Activated naive CD4-positive, alpha-beta T cell treated with anti-CD3 and anti-CD28 coated beads, Interleukin-2, amount 10 ng/mL, durations not matched to agents 7 days and 5 days (primary cell): ENCODE results near the gene CSK.

Experiments
- CTCF ChIA-PET: fragments of 350-600 bp; sonication (Branson Sonifier 250); formaldehyde crosslinking; loops from one replicate; lab custom pipeline; 2021; ENCODE audit warnings: antibody characterized with exemption; lab: Charles Lee
- DNase-seq: peaks from one replicate; pipeline ENCODE4 v3.0.0-alpha.2; 2020
- H3K27ac Mint-ChIP-seq: one replicate; pipeline ENCODE4 v1.8.0; 2021; ENCODE audit warnings: mild to moderate bottlenecking, moderate library complexity, mixed read lengths
- H3K27me3 Mint-ChIP-seq: one replicate; pipeline ENCODE4 v1.8.0; 2021; ENCODE audit warnings: mild to moderate bottlenecking, mixed read lengths
- H3K36me3 Mint-ChIP-seq: one replicate; pipeline ENCODE4 v1.8.0; 2021; ENCODE audit warnings: mixed read lengths
- H3K4me1 Mint-ChIP-seq: one replicate; pipeline ENCODE4 v1.8.0; 2021; ENCODE audit warnings: mixed read lengths
- H3K4me3 Mint-ChIP-seq: one replicate; pipeline ENCODE4 v1.8.0; 2021; ENCODE audit warnings: mild to moderate bottlenecking, moderate library complexity, mixed read lengths
- H3K9me3 Mint-ChIP-seq: one replicate; pipeline ENCODE4 v1.8.0; 2021; ENCODE audit warnings: mixed read lengths

The CSK gene

GRCh38 chr15:74776821-74777768 lies 4.8 kb upstream of the CSK start:
- Mint-ChIP-seq H3K27ac (peak overlapping the region; percentile 96), H3K4me3 (peak overlapping the region; percentile 73), H3K36me3 (peaks cover 5% of the 10 kb centered on the region), H3K9me3 (no peaks in the 10 kb centered on the region), H3K4me1 (peaks cover 84% of the 10 kb centered on the region), H3K27me3 (no peaks in the 10 kb centered on the region)
- CTCF ChIA-PET, result interaction anchor here (0.6 to 23.0 kb wide), 10 partner anchors 8 to 327 kb away, joined by 3 to 880 read pairs (median 4); partner anchors contain the start of gene ULK3
- DNase-seq, result peak; percentile 61

DNA sequence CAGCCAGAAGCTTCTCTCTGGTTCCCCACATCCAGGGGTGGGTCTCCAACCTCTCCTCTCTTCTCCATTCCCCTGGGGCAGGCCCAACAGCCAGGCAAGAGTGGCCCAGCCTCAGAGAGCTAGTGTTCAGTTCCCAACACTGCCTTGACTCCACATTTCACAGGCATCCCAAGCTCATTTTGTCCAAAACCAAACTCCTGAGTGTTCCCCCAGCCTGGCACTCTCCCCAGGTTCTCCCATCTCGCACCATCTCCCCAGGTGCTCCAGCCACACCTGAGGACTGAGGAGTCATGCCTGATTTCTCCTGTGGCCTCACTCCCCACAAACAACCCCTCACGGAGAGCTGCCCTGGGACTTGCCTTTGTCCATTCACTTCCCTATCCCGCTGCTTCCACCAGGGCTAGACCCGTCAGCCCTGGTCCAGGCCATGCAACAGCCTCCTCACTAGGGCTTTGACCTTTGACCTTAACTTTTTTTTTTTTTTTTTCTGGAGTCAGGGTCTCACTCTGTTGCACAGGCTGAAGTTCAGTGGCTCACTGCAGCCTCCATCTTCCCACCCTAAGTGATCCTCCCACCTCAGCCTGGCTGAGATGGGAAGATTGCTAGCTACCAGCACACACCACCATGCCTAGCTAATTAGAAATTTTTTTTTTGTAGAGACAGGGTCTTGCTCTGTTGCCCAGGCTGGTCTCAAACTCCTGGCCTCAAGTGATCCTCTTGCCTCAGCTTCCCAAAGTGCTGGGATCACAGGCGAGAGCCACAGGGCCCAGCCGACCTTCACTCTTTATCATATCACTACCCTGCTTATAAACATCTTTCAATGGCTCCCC lies 3.9 kb upstream of the CSK start:
- H3K9me3 Mint-ChIP-seq, result no peaks in the 10 kb centered on the region
- H3K4me1 Mint-ChIP-seq, result peaks cover 78% of the 10 kb centered on the region
- CTCF ChIA-PET, result interaction anchor here (0.6 to 23.0 kb wide), 10 partner anchors 9 to 328 kb away, joined by 3 to 880 read pairs (median 7); partner anchors contain the start of gene ULK3
- H3K27me3 Mint-ChIP-seq, result no peaks in the 10 kb centered on the region
- peak overlapping the region; percentile 96 for H3K27ac Mint-ChIP-seq
- DNase-seq, result no peak
- H3K36me3 Mint-ChIP-seq, result peaks cover 8% of the 10 kb centered on the region
- H3K4me3 Mint-ChIP-seq, result peak overlapping the region; percentile 73

DNA sequence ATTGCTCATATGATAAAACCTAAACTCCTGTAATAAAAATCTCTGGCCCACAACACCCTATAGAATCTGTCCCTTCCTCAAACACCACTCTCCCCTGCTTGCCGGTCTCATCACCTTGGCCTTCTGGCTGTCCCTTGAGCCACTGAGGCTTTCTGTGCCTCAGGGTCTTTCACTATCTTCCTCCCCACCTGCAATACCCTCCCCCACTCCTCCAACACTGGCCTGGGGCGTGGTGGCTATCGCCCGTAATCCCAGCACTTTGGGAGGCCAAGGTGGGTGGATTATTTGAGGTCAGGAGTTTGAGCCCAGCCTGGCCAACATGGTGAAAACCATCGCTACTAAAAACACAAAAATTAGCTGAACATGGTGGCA lies 3.3 kb upstream of the CSK start:
- CTCF ChIA-PET, result interaction anchor here (0.7 to 23.0 kb wide), 8 partner anchors 8 to 147 kb away, joined by 3 to 880 read pairs (median 8); no protein-coding TSS in a partner anchor
- Mint-ChIP-seq H3K36me3 (peaks cover 14% of the 10 kb centered on the region), H3K9me3 (no peaks in the 10 kb centered on the region), H3K4me3 (peak overlapping the region; percentile 73), H3K4me1 (peaks cover 73% of the 10 kb centered on the region), H3K27ac (peak overlapping the region; percentile 96), H3K27me3 (no peaks in the 10 kb centered on the region)
- DNase-seq, result no peak

DNA sequence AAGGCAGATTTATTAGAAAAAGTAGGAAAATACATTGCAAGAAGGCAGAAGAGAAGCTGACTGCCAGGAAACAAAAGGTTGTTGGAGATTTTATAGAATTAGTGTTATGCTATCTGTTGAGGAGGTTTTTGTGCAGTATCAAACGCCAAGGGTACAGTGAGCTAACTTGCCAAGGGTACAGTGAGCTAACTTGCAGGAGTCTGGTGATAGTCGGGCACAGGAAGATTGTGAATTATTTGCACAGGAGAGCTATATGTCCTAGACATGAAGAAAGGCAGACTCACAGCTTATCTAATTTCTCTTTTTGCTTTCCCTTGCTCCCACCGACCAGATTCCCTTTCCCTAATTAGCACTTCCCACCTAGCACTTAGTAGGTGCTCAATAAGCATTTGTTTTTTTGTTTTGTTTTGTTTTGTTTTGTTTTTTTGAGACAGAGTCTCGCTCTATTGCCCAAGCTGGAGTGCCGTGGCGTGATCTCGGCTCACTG lies 2.7 kb upstream of the CSK start:
- Mint-ChIP-seq H3K36me3 (peaks cover 19% of the 10 kb centered on the region), H3K9me3 (no peaks in the 10 kb centered on the region), H3K27me3 (no peaks in the 10 kb centered on the region), H3K4me3 (peak overlapping the region; percentile 42), H3K27ac (peak overlapping the region; percentile 96), H3K4me1 (peaks cover 66% of the 10 kb centered on the region)
- CTCF ChIA-PET, result interaction anchor here (0.7 to 23.0 kb wide), 8 partner anchors 9 to 163 kb away, joined by 3 to 880 read pairs (median 4); no protein-coding TSS in a partner anchor
- DNase-seq, result no peak

GRCh38 chr15:74780523-74781430 lies 1.1 kb upstream of the CSK start:
- Mint-ChIP-seq H3K36me3 (peaks cover 31% of the 10 kb centered on the region), H3K4me3 (peak overlapping the region; percentile 87), H3K27ac (peak overlapping the region; percentile 96), H3K4me1 (peaks cover 68% of the 10 kb centered on the region), H3K27me3 (no peaks in the 10 kb centered on the region), H3K9me3 (no peaks in the 10 kb centered on the region)
- peak; percentile 51 for DNase-seq
- CTCF ChIA-PET, result interaction anchor here (0.6 to 23.0 kb wide), 10 partner anchors 10 to 167 kb away, joined by 3 to 880 read pairs (median 5); no protein-coding TSS in a partner anchor

GRCh38 chr15:74782259-74783071 lies 585 bp downstream of the CSK start:
- CTCF ChIA-PET, result interaction anchor here (1.3 to 23.0 kb wide), 6 partner anchors 11 to 119 kb away, joined by 3 to 880 read pairs (median 4); no protein-coding TSS in a partner anchor
- peak overlapping the region; percentile 91 for H3K4me3 Mint-ChIP-seq
- no peaks in the 10 kb centered on the region for H3K27me3 Mint-ChIP-seq
- H3K9me3 Mint-ChIP-seq, result no peaks in the 10 kb centered on the region
- DNase-seq, result peak; percentile 81
- H3K4me1 Mint-ChIP-seq, result peaks cover 62% of the 10 kb centered on the region
- peaks cover 36% of the 10 kb centered on the region for H3K36me3 Mint-ChIP-seq
- peak overlapping the region; percentile 99 for H3K27ac Mint-ChIP-seq

- H3K36me3 Mint-ChIP-seq, result peaks cover 40% of the 10 kb centered on the region
- no peaks in the 10 kb centered on the region for H3K9me3 Mint-ChIP-seq
- no peaks in the 10 kb centered on the region for H3K27me3 Mint-ChIP-seq
- peak; percentile 67 for DNase-seq
- CTCF ChIA-PET, result interaction anchor here (1.3 to 23.0 kb wide), 5 partner anchors 10 to 119 kb away, joined by 3 to 880 read pairs (median 4); no protein-coding TSS in a partner anchor
- H3K27ac Mint-ChIP-seq, result peak overlapping the region; percentile 99
- peak overlapping the region; percentile 91 for H3K4me3 Mint-ChIP-seq
- H3K4me1 Mint-ChIP-seq, result peaks cover 62% of the 10 kb centered on the region
Measured at GRCh38 chr15:74783072-74783807, 1.4 kb downstream of the CSK start.

- H3K27ac Mint-ChIP-seq, result peak overlapping the region; percentile 99
- peak overlapping the region; percentile 91 for H3K4me3 Mint-ChIP-seq
- no peaks in the 10 kb centered on the region for H3K9me3 Mint-ChIP-seq
- CTCF ChIA-PET, result interaction anchor here (0.7 to 23.0 kb wide), 7 partner anchors 10 to 167 kb away, joined by 3 to 880 read pairs (median 4); no protein-coding TSS in a partner anchor
- H3K27me3 Mint-ChIP-seq, result no peaks in the 10 kb centered on the region
- peaks cover 45% of the 10 kb centered on the region for H3K36me3 Mint-ChIP-seq
- no peak for DNase-seq
- H3K4me1 Mint-ChIP-seq, result peaks cover 62% of the 10 kb centered on the region
Measured at GRCh38 chr15:74783808-74784175, 1.9 kb downstream of the CSK start.

DNA sequence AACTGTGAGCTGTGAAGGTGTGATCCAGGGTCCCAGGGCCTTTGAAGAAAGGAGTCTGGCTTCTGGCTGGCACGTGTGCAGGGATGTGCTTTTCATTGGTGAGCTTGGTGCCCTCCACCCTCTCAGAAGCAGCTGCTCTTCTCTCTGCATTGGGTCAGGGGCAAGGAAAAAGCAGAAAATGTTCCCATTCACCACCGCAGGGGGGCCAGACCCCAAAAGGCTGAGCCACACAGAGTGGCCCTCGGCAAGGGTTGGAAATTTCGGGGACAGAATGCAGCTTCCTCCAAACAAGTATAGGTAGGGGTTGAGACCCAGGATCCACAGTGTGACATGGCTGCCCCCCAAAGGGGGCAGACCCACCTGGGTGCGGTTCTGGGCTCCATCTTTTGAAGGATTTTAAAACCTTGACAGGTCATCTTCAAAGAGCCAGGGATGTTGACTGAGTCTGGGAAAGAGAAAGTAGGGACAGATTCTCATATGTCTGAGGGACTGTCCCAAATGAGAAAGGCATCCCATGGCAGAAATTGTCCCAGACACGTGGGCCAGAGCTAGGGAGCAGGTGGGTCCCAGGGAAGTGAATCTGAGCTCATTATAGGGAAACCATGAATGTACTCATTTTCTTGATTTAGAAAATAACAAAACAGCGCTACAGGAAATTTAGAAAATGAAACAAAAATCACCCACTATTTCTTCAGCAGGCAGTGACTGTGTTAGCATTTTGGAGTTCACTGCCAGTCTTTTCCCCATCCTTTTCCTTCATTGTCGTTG lies 2.7 kb downstream of the CSK start:
- peak; percentile 20 for DNase-seq
- Mint-ChIP-seq H3K9me3 (no peaks in the 10 kb centered on the region), H3K36me3 (peaks cover 50% of the 10 kb centered on the region), H3K4me3 (peak overlapping the region; percentile 91), H3K27ac (peak overlapping the region; percentile 99), H3K27me3 (no peaks in the 10 kb centered on the region), H3K4me1 (peaks cover 57% of the 10 kb centered on the region)
- CTCF ChIA-PET, result interaction anchor here (0.7 to 23.0 kb wide), 7 partner anchors 8 to 168 kb away, joined by 3 to 880 read pairs (median 3); no protein-coding TSS in a partner anchor

DNA sequence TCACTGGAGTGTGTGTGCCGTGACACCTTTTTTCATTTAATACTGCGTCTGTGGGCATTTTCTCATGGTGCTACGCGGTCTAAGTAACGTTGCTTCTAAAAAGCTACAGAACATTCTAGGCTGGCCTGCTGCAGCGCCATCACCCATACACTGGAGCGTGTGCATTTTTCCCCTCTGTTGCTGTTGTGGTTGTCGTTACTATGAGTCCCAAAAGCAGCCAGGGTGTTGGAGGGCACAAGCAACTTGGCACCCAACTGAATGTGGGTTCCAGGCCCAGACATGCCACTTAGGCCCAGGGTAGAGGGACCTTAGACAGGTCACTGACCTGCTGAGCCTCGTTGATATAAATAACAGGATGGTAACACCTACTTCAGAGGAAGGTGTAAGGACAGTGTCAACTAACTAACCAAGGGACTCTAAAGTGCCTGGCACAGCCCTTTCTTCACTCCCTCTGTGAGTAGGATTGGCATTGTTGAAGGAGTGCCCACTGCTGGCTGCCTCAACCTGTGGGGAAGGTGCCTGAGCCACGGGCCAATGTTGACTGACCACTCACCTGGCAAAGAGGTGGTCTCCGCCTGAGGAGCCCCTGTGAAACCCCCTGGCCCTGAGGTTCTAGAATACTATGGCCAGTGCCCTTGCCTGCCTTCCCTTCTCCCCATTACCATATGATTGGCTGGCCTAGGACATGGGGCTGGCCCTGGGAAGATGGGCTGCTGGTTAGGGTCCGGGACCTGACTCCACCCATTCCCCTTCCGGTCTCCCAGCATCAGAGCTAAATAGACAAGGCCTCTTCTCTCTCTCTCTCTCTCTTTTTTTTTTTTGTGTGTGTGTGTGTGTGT lies 3.5 kb downstream of the CSK start:
- Mint-ChIP-seq H3K27ac (peak overlapping the region; percentile 99), H3K9me3 (no peaks in the 10 kb centered on the region), H3K36me3 (peaks cover 53% of the 10 kb centered on the region), H3K4me1 (peaks cover 57% of the 10 kb centered on the region), H3K27me3 (no peaks in the 10 kb centered on the region), H3K4me3 (peak overlapping the region; percentile 91)
- peak; percentile 82 for DNase-seq
- CTCF ChIA-PET, result interaction anchor here (1.2 to 23.0 kb wide), 4 partner anchors 6 to 15 kb away, joined by 3 to 880 read pairs (median 498); partner anchors contain the start of gene CSK
